Hepatocyte (in vitro differentiated cells): ENCODE measurements around the gene CEP128. TPM values are rescaled to one million over a fixed set of nuclear protein-coding genes. Genes with fewer than 3 reads are reported as not detected.

ENCODE experiments used
- DNase-seq: peaks from one replicate; pipeline ENCODE4 v3.0.0-alpha.2; 2016; ENCODE audit warnings: low spot score
- H2AFZ ChIP-seq: fragments of 200-600 bp; sonication (generic); 2 replicates; pipeline ENCODE4 v1.6.0; 2016; ENCODE audit warnings: antibody characterized with exemption, mild to moderate bottlenecking
- H3K27ac ChIP-seq: fragments of 200-600 bp; sonication (generic); 2 replicates; pipeline ENCODE4 v1.5.1; 2016; ENCODE audit warnings: mild to moderate bottlenecking
- H3K27me3 ChIP-seq: fragments of 200-600 bp; sonication (generic); 2 replicates; pipeline ENCODE4 v1.6.1; 2016
- H3K36me3 ChIP-seq: fragments of 200-600 bp; sonication (generic); replicated peaks from 2 replicates; pipeline ENCODE4 v1.5.1; 2016; ENCODE audit warnings: low read depth; ENCODE audit not compliant: insufficient read depth
- H3K4me1 ChIP-seq: fragments of 200-600 bp; sonication (generic); 2 replicates; pipeline ENCODE4 v1.5.1; 2016; ENCODE audit warnings: mild to moderate bottlenecking, moderate library complexity; ENCODE audit not compliant: insufficient read depth
- H3K4me2 ChIP-seq: fragments of 200-600 bp; sonication (generic); 2 replicates; pipeline ENCODE4 v1.6.0; 2016
- H3K4me3 ChIP-seq: fragments of 200-600 bp; sonication (generic); 2 replicates; pipeline ENCODE4 v1.5.1; 2016; ENCODE audit warnings: mild to moderate bottlenecking
- H3K79me2 ChIP-seq: fragments of 200-600 bp; sonication (generic); 2 replicates; pipeline ENCODE4 v1.6.0; 2017; ENCODE audit warnings: mild to moderate bottlenecking
- H3K9me2 ChIP-seq: fragments of 200-600 bp; sonication (generic); replicated peaks from 2 replicates; pipeline ENCODE4 v1.6.0; 2017; ENCODE audit warnings: mild to moderate bottlenecking; ENCODE audit not compliant: insufficient read depth
- H3K9me3 ChIP-seq: fragments of 200-600 bp; sonication (generic); 2 replicates; pipeline ENCODE4 v1.5.1; 2016; ENCODE audit warnings: low read depth, mild to moderate bottlenecking
- H4K20me1 ChIP-seq: fragments of 200-600 bp; sonication (generic); 2 replicates; pipeline ENCODE4 v1.6.0; 2016; ENCODE audit warnings: mild to moderate bottlenecking; ENCODE audit not compliant: insufficient read depth, poor library complexity, severe bottlenecking
- CTCF ChIP-seq: fragments of 200-600 bp; sonication (generic); IDR thresholded peaks from 2 replicates; pipeline ENCODE4 v1.5.1; 2016; ENCODE audit warnings: antibody characterized with exemption, mild to moderate bottlenecking; ENCODE audit not compliant: poor library complexity
- EZH2 ChIP-seq: fragments of 200-600 bp; sonication (generic); IDR thresholded peaks from 2 replicates; pipeline ENCODE4 v1.6.1; 2016; ENCODE audit warnings: antibody characterized with exemption, mild to moderate bottlenecking, borderline replicate concordance
- EZH2phosphoT487 ChIP-seq: fragments of 200-600 bp; sonication (generic); IDR thresholded peaks from one replicate; pipeline ENCODE4 v1.6.1; 2018; ENCODE audit warnings: antibody characterized with exemption, mild to moderate bottlenecking, low read depth, moderate library complexity; ENCODE audit not compliant: unreplicated experiment, severe bottlenecking
- WGBS: methylation state at CpG from one replicate; pipeline ENCODE4 v1.1.6; 2016; ENCODE audit warnings: low lambda C conversion rate; ENCODE audit errors: missing lambda C conversion rate; 5-methylcytosine and 5-hydroxymethylcytosine counted together
- polyA plus RNA-seq: library from polyadenylated mRNA; unstranded; fragments of >200 nt; fragmentation: Nextera tagmentation; extraction: Ambion mirVana; gene quantifications from 2 replicates; pipeline ENCODE4 v1.2.1, GENCODE V29; 2016
- total RNA-seq: library from RNA; depleted of rRNA; stranded (reverse); fragments of >200 nt; gene quantifications from 2 replicates; pipeline ENCODE4 v1.2.3, GENCODE V29; 2014

CEP128 gene
- total and polyA plus RNA-seq, 2 experiments from 2014 or later, result 1.4 to 3.6 TPM

- no peaks in the 10 kb centered on the region for H3K36me3 ChIP-seq
- H3K27ac ChIP-seq, result no peak overlapping the region
- no peak overlapping the region for H3K4me3 ChIP-seq
- no peaks in the 10 kb centered on the region for H3K79me2 ChIP-seq
- H3K4me1 ChIP-seq, result peaks cover 5% of the 10 kb centered on the region
- H3K27me3 ChIP-seq, result no peaks in the 10 kb centered on the region
- no peak for TF ChIP-seq CTCF
- TF ChIP-seq EZH2phosphoT487, result no peak
- TF ChIP-seq EZH2, result no peak
- no peak overlapping the region for H3K4me2 ChIP-seq
- peak; percentile 5 for DNase-seq
- no peak overlapping the region for H2AFZ ChIP-seq
- no peaks in the 10 kb centered on the region for H3K9me2 ChIP-seq
- 68% methylated on average over 15 of the region's 15 CpGs for WGBS
- no peaks in the 10 kb centered on the region for H3K9me3 ChIP-seq
- H4K20me1 ChIP-seq, result no peaks in the 10 kb centered on the region
These were observed 476.9 kb downstream of the CEP128 start for GRCh38 chr14:80464531-80465149.

- TF ChIP-seq EZH2 (no peak), EZH2phosphoT487 (no peak), CTCF (no peak)
- Histone ChIP-seq H3K79me2 (no peaks in the 10 kb centered on the region), H3K4me1 (no peaks in the 10 kb centered on the region), H2AFZ (no peak overlapping the region), H4K20me1 (no peaks in the 10 kb centered on the region), H3K4me2 (no peak overlapping the region), H3K27me3 (no peaks in the 10 kb centered on the region), H3K9me3 (no peaks in the 10 kb centered on the region), H3K4me3 (no peak overlapping the region), H3K36me3 (no peaks in the 10 kb centered on the region), H3K27ac (no peak overlapping the region), H3K9me2 (no peaks in the 10 kb centered on the region)
- no peak for DNase-seq
- WGBS, result 85% methylated on average over 1 of the region's 1 CpG
These were observed 485.3 kb downstream of the CEP128 start for GRCh38 chr14:80456209-80456608.

GRCh38 chr14:80455031-80455430, 486.5 kb downstream of the CEP128 start:
- H3K9me3 ChIP-seq, result no peaks in the 10 kb centered on the region
- H3K4me1 ChIP-seq, result no peaks in the 10 kb centered on the region
- WGBS, result 90% methylated on average over 6 of the region's 6 CpGs
- no peaks in the 10 kb centered on the region for H3K79me2 ChIP-seq
- no peaks in the 10 kb centered on the region for H3K27me3 ChIP-seq
- no peaks in the 10 kb centered on the region for H3K36me3 ChIP-seq
- H3K4me3 ChIP-seq, result no peak overlapping the region
- no peaks in the 10 kb centered on the region for H4K20me1 ChIP-seq
- no peak overlapping the region for H2AFZ ChIP-seq
- H3K27ac ChIP-seq, result no peak overlapping the region
- H3K9me2 ChIP-seq, result no peaks in the 10 kb centered on the region
- TF ChIP-seq EZH2phosphoT487 (no peak), CTCF (no peak), EZH2 (no peak)
- no peak for DNase-seq
- H3K4me2 ChIP-seq, result no peak overlapping the region

- no peak for DNase-seq
- Histone ChIP-seq H3K4me2 (no peak overlapping the region), H3K9me3 (no peaks in the 10 kb centered on the region), H3K4me1 (no peaks in the 10 kb centered on the region), H3K36me3 (no peaks in the 10 kb centered on the region), H3K27ac (no peak overlapping the region), H3K4me3 (no peak overlapping the region), H3K9me2 (no peaks in the 10 kb centered on the region), H3K79me2 (no peaks in the 10 kb centered on the region), H2AFZ (no peak overlapping the region), H4K20me1 (no peaks in the 10 kb centered on the region), H3K27me3 (no peaks in the 10 kb centered on the region)
- no peak for TF ChIP-seq EZH2
- TF ChIP-seq EZH2phosphoT487, result no peak
- no peak for TF ChIP-seq CTCF
- WGBS, result 91% methylated on average over 3 of the region's 3 CpGs
These were observed 493.3 kb downstream of the CEP128 start for GRCh38 chr14:80448267-80448666.
